Measurements from ENCODE around the gene WIZ. TPM values are rescaled to one million over a fixed set of nuclear protein-coding genes. Genes with fewer than 3 reads are reported as not detected.
"Not testable (repeated sequence)": the region's sequence is repeated elsewhere in the genome, so short reads cannot be mapped to it uniquely, and the experiment has no call there.

The WIZ gene
- total RNA-seq, 1 donor from 2014 or later, result 90.4 TPM

DNA sequence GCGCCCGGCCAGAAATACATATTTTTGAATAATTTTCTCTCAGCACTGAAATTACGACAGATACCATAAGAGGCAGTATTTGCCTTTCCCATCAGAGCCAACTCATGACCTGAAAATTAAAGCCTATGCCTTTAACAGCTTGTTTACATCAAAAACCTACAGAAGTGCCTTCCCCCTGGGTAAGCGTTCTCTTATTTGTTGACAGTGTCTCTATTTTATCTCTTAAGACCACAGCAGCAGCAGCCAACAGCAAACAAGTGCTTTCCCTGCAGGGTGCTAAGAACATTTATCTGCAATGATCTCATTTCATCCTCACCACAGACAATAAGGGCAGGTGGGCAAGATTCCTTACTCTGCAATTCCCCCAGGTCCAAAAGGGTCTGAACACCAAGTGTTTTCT lies 36.9 kb downstream of the WIZ start:
- H3K4me1 ChIP-seq, result peaks cover 13 to 35% of the 10 kb centered on the region in 2 donors

DNA sequence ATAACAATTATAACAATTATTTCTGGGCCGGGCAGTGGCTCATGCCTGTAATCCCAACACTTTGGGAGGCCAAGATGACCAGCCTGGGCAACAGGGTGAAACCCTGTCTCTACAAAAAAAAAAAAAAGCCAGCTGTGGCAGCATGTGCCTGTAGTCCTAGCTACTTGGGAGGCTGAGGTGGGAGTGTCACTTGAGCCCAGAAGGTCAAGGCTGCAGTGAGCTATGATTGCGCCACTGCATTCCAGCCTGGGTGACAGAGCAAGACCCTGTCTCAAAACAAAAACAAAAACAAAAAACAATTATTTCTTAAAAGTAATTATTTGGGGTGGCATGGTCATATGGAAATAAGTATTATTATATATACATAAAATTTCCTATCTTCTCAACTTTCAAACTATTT lies 38.4 kb downstream of the WIZ start:
- H3K27ac ChIP-seq; intact Hi-C loops (cut with DNase I); H3K27me3 ChIP-seq; H3K9me3 ChIP-seq; H3K4me3 ChIP-seq; DNase-seq (ENCODE audit: low spot score in 2 of 2): not testable (repeated sequence)
- Histone ChIP-seq H3K36me3 (peaks cover 0 to 11% of the 10 kb centered on the region in 2 donors), H3K4me1 (peaks cover 9 to 26% of the 10 kb centered on the region in 2 donors)

More for the DNA sequence above, 36.9 kb downstream of the WIZ start:
- peak overlapping the region in 1 of 2 donors; percentile 9 for H3K4me3 ChIP-seq
- no peaks in the 10 kb centered on the region for H3K9me3 ChIP-seq
- H3K27ac ChIP-seq, result peak overlapping the region in 1 of 2 donors; percentile 43
- TF ChIP-seq, protein P1, sequence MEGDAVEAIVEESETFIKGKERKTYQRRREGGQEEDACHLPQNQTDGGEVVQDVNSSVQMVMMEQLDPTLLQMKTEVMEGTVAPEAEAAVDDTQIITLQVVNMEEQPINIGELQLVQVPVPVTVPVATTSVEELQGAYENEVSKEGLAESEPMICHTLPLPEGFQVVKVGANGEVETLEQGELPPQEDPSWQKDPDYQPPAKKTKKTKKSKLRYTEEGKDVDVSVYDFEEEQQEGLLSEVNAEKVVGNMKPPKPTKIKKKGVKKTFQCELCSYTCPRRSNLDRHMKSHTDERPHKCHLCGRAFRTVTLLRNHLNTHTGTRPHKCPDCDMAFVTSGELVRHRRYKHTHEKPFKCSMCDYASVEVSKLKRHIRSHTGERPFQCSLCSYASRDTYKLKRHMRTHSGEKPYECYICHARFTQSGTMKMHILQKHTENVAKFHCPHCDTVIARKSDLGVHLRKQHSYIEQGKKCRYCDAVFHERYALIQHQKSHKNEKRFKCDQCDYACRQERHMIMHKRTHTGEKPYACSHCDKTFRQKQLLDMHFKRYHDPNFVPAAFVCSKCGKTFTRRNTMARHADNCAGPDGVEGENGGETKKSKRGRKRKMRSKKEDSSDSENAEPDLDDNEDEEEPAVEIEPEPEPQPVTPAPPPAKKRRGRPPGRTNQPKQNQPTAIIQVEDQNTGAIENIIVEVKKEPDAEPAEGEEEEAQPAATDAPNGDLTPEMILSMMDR (IDR thresholded peaks at IDR 0.05), result no peak
- intact Hi-C loops (cut with DNase I), result no loop called here
- no peaks in the 10 kb centered on the region for H3K27me3 ChIP-seq
- peaks cover 0 to 11% of the 10 kb centered on the region in 2 donors for H3K36me3 ChIP-seq
- no peak for DNase-seq (ENCODE audit: low spot score in 2 of 2)

DNA sequence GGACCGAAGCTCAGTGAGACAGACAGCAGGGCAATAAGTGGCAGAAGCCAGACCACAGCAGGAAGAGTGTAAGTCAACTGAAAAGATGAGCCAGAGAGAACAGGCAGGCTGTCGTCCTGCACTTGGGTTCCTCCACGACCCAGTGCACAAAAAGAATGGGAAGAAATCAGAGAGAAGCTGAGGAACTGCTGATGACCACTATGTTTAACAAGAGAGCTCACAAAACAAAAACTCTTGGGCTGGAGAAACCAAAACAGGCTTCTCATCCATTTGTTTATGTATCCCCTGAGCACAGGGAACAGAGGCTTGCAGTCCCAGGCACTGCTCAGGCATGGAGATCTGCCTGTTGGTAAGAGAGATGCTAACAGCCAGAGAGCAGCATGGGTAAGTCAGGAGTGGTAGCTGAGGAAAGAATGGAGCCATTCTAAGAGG lies 45.0 kb downstream of the WIZ start:
- Histone ChIP-seq H3K27ac (peak overlapping the region; percentile 47 to 74), H3K27me3 (no peaks in the 10 kb centered on the region), H3K36me3 (peaks cover 20 to 40% of the 10 kb centered on the region in 2 donors), H3K4me1 (peaks cover 3 to 30% of the 10 kb centered on the region in 2 donors), H3K9me3 (no peaks in the 10 kb centered on the region), H3K4me3 (no peak overlapping the region)
- no peak for DNase-seq (ENCODE audit: low spot score in 2 of 2)
- TF ChIP-seq, protein P1 (IDR thresholded peaks at IDR 0.05), result no peak
- intact Hi-C loops (cut with DNase I), result no loop called here

DNA sequence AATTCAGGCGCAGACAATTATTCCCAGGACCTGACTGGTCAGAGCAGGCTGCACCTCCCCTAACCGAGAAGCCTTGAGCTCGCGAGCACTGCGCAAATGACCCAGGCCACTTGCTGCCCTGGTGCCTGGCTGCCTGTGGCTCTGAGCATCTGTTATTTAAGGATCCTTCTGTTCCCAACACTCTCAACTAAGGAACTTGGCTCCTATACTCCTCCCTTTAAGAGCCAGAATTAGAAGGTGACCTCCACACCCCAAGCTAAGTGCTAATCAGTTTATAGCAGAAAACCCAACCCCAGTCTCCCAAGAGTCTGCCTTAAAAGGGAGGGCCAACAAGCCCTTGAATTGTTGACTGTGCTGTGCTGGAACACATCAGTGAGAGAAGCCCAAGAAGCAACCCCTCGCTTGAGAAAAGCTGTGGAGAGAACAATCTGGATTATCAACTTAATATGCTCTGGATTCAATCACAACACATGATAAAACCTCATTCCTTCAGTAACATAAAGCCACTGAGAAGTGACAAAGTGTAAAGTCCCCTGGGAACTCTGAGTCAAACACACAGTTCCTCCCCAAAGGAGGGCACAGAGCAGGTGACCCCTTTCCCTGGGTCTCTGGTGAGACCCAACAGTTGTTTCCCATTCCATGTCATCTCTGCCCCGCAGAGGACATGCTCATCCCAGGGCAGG lies 45.5 kb downstream of the WIZ start:
- H3K36me3 ChIP-seq, result peaks cover 26 to 41% of the 10 kb centered on the region in 2 donors
- H3K9me3 ChIP-seq, result no peaks in the 10 kb centered on the region
- no peak for DNase-seq (ENCODE audit: low spot score in 2 of 2)
- intact Hi-C loops (cut with DNase I), result no loop called here
- H3K27ac ChIP-seq, result peak overlapping the region; percentile 51 to 74
- peaks cover 3 to 30% of the 10 kb centered on the region in 2 donors for H3K4me1 ChIP-seq
- peak overlapping the region in 1 of 2 donors; percentile 14 for H3K4me3 ChIP-seq
- H3K27me3 ChIP-seq, result no peaks in the 10 kb centered on the region
- TF ChIP-seq, protein P1 (IDR thresholded peaks at IDR 0.05), result no peak

DNA sequence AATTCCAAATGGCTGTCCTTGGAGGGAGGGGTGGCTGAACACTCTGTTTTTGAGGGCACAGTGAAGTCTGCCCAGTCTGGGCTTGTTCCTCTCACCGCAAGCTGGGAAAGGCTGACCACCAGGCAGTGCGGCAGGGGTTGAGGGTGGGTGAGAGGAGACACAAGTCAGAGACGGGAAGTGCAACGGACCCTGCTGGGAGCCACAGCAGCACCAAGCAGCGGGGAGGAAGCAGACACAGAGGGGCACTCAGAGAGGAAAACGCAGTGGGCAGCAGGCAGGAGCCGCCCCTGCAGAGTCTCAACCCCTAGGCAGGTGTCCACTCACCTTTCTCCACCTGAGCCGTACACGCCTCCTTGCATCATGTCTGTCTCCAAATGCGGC lies 46.6 kb downstream of the WIZ start:
- H3K27ac ChIP-seq, result peak overlapping the region in 1 of 2 donors; percentile 74
- DNase-seq (ENCODE audit: low spot score in 2 of 2), result no peak
- H3K4me3 ChIP-seq, result no peak overlapping the region
- TF ChIP-seq, protein P1 (IDR thresholded peaks at IDR 0.05), result no peak
- intact Hi-C loops (cut with DNase I), result no loop called here
- peaks cover 3 to 30% of the 10 kb centered on the region in 2 donors for H3K4me1 ChIP-seq
- H3K27me3 ChIP-seq, result no peaks in the 10 kb centered on the region
- peaks cover 37 to 52% of the 10 kb centered on the region in 2 donors for H3K36me3 ChIP-seq
- no peaks in the 10 kb centered on the region for H3K9me3 ChIP-seq

DNA sequence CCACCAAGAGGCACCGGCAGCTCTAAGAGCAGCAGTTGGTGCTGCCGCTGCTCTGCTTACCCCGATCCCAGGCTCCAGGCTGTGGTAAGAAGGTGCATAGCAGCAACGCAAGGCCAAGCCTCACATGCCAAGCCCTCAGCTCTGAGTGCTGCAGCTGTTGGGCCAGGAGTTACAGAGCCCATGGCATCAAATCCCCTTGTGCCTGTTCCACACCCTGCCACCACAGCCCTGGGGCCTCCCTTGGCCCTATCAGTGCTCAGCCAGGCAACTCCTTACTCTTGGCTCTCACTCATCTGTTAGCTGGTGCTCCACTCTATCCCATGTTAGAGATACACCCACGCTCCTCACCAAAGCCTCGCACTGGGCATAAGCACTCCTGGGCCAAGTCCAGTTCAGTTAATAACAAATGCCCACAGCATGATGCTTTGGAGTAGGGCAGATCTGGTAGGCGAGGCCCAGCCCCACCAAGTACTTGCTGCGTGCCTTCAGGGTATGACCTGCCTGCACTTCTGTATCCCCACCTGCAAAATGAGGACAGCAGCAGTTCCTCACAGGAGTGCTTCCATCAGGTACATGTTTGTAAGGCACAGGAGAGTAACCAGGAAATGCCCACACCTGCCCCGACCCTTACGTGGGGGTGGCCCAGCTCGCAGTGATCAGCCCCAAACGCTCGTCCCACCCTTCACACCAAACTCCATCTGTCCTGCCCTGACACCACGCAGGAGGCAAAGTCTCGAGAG lies 47.2 kb downstream of the WIZ start:
- DNase-seq (ENCODE audit: low spot score in 2 of 2), result no peak
- H3K9me3 ChIP-seq, result no peaks in the 10 kb centered on the region
- peaks cover 3 to 30% of the 10 kb centered on the region in 2 donors for H3K4me1 ChIP-seq
- H3K27me3 ChIP-seq, result no peaks in the 10 kb centered on the region
- H3K27ac ChIP-seq, result peak overlapping the region; percentile 18 to 74
- peaks cover 42 to 58% of the 10 kb centered on the region in 2 donors for H3K36me3 ChIP-seq
- intact Hi-C loops (cut with DNase I), result no loop called here
- TF ChIP-seq, protein P1 (IDR thresholded peaks at IDR 0.05), result no peak
- no peak overlapping the region for H3K4me3 ChIP-seq
